AG09319 (cell line): ENCODE results near the gene MTM1.

Experiments used
- DNase-seq: peaks from one replicate; pipeline ENCODE4 v3.0.0-alpha.2; 2010; ENCODE audit warnings: low read depth; ENCODE audit errors: extremely low read depth
- CTCF ChIP-seq: IDR thresholded peaks from 2 replicates; pipeline ENCODE4 v1.5.1; 2011; ENCODE audit warnings: low read depth, mild to moderate bottlenecking, inconsistent platforms, low read length, moderate library complexity

MTM1 gene

GRCh38 chrX:150572206-150572605 lies 3.8 kb downstream of the MTM1 start:
- TF ChIP-seq CTCF = no peak
- no peak for DNase-seq

- DNase-seq = no peak
- TF ChIP-seq CTCF = no peak
These were observed 4.7 kb downstream of the MTM1 start for GRCh38 chrX:150573106-150573505.

GRCh38 chrX:150573702-150574101 lies 5.3 kb downstream of the MTM1 start:
- no peak for TF ChIP-seq CTCF
- no peak for DNase-seq

GRCh38 chrX:150574559-150575418 lies 6.4 kb downstream of the MTM1 start:
- no peak for TF ChIP-seq CTCF
- DNase-seq = no peak

- DNase-seq = no peak
- no peak for TF ChIP-seq CTCF
These were observed 7.0 kb downstream of the MTM1 start for GRCh38 chrX:150575419-150575814.

- no peak for DNase-seq
- no peak for TF ChIP-seq CTCF
These were observed 8.8 kb downstream of the MTM1 start for GRCh38 chrX:150577174-150577573.

GRCh38 chrX:150581093-150581775 lies 12.8 kb downstream of the MTM1 start:
- no peak for DNase-seq

More at GRCh38 chrX:150581093-150581775, 12.8 kb downstream of the MTM1 start:
- TF ChIP-seq CTCF = no peak
